Pancreas (tissue), 10 donors: ENCODE results near the gene ZSCAN20. TPM values are rescaled to one million over a fixed set of nuclear protein-coding genes. Genes with fewer than 3 reads are reported as not detected.

ENCODE experiments used
- ATAC-seq, 4 donors: fragments of 200-7000 bp; cut with Tn5 transposase; one replicate each; pipeline versions ENCODE4 v1.8.0 to v1.9.1; 2020; ENCODE audit warnings: mild to moderate bottlenecking in 4 of 4, moderate library complexity in 4 of 4
- DNase-seq, 6 donors: peaks; one replicate each; pipeline ENCODE4 v3.0.0-alpha.2; 2020
- FAIRE-seq: peaks from 2 replicates; lab custom pipeline; 2012; peaks lifted over from hg19 to GRCh38; lab: Jason Lieb, UNC
- H3K27ac ChIP-seq, 4 donors: fragments of 200-600 bp; sonication (generic); 1 replicate in 3 of 4; 2 replicates in 1 of 4; pipeline versions ENCODE4 v1.5.0 to v1.8.0; 2020
- H3K27me3 ChIP-seq, 4 donors: fragments of 200-600 bp; one replicate each; pipeline ENCODE4 v1.8.0; 2021
- H3K36me3 ChIP-seq, 3 donors: fragments of 200-600 bp; sonication (generic) in 1 of 3; one replicate each; pipeline versions ENCODE4 v1.5.0 to v1.8.0; 2020 to 2021
- H3K4me1 ChIP-seq, 3 donors: fragments of 200-600 bp; one replicate each; pipeline ENCODE4 v1.8.0; 2021
- H3K4me3 ChIP-seq, 4 donors: fragments of 200-600 bp; sonication (generic) in 2 of 4; one replicate each; pipeline versions ENCODE4 v1.5.0 to v1.8.0; 2020 to 2021
- H3K9me3 ChIP-seq, 4 donors: fragments of 200-600 bp; one replicate each; pipeline ENCODE4 v1.8.0; 2021
- CTCF ChIP-seq, 4 donors: fragments of 200-600 bp; sonication (generic) in 3 of 4; IDR thresholded peaks; one replicate each; pipeline versions ENCODE4 v1.5.0 to v1.8.0; 2021; ENCODE audit warnings: antibody characterized with exemption in 4 of 4
- WGBS, 2 donors: extraction: QIAGEN DNeasy Blood & Tissue Kit; methylation state at CpG; one replicate each; pipeline ENCODE4 v1.1.7; 2013; 5-methylcytosine and 5-hydroxymethylcytosine counted together
- intact Hi-C, 3 donors: fragments of 100-400 bp; cut with DNase I; formaldehyde crosslinking; loops; one replicate each; pipeline versions ENCODE4 v1.11.1 to v1.14.2; 2022
- polyA plus RNA-seq, 2 donors: library from polyadenylated mRNA; stranded (reverse); fragments of 200-250 nt; gene quantifications; one replicate each; pipeline ENCODE4 v1.2.3, GENCODE V29; 2013
- total RNA-seq, 6 donors: library from RNA; stranded (reverse); fragmentation: NEBNext Ultra II Directional in 4 of 6; extraction: Animal tissue kit (Norgen Biotek cat#: 25700) in 4 of 6; gene quantifications; one replicate each; pipeline versions ENCODE4 v1.2.1 to v1.2.4, GENCODE V29; 2021 to 2023
- donor health status: healthy with polysubstance abuse.
- donor health status: DM: no; HTN: no; CAD: no; lungs with moderate emphysema.
- donor health status: DM: no; HTN: no; CAD: no.
- donor health status: control.
- donor health status: control.
- donor health status: Bipolar disorder and iron deficiency.
- donor health status: DM: yes; HTN: yes; CAD: no.
- donor health status: DM: no; HTN: no; CAD: no.
- donor health status: DM: no; HTN: no; CAD: no.
- donor health status: DM: yes; HTN: yes; CAD: no.

Gene ZSCAN20
- total and polyA plus RNA-seq, 8 donors = 0.68 to 3.4 (median 1.8) TPM

GRCh38 chr1:33466159-33466558 is 6.3 kb upstream of the ZSCAN20 start:
- H3K4me1 ChIP-seq = no peaks in the 10 kb centered on the region
- no peak for DNase-seq
- H3K27me3 ChIP-seq = no peaks in the 10 kb centered on the region
- no peak overlapping the region for H3K4me3 ChIP-seq
- 57 to 67% methylated on average over 6 of the region's 6 CpGs for WGBS, 2 donors
- no peaks in the 10 kb centered on the region for H3K9me3 ChIP-seq
- ATAC-seq = peak in 1 of 4 donors; percentile 8
- H3K27ac ChIP-seq = no peak overlapping the region
- TF ChIP-seq CTCF (IDR thresholded peaks at IDR 0.05) = no peak
- no peak for FAIRE-seq
- intact Hi-C loops = loop anchor here in 1 of 3 donors (10.0 kb wide), 2 partner anchors 91 to 371 kb away; no protein-coding TSS in a partner anchor
- H3K36me3 ChIP-seq = no peaks in the 10 kb centered on the region

- intact Hi-C loops = loop anchor here in 1 of 3 donors (10.0 kb wide), 2 partner anchors 93 to 373 kb away; no protein-coding TSS in a partner anchor
- whole genome bisulfite sequencing, 2 donors = 73 to 81% methylated on average over 4 of the region's 4 CpGs
- no peak for ATAC-seq
These were observed 4.4 kb upstream of the ZSCAN20 start for GRCh38 chr1:33468011-33468410.

GRCh38 chr1:33468531-33468930 is 3.9 kb upstream of the ZSCAN20 start:
- no peaks in the 10 kb centered on the region for H3K36me3 ChIP-seq
- no peak overlapping the region for H3K4me3 ChIP-seq
- no peaks in the 10 kb centered on the region for H3K27me3 ChIP-seq
- TF ChIP-seq CTCF (IDR thresholded peaks at IDR 0.05) = no peak
- H3K27ac ChIP-seq = no peak overlapping the region
- peaks cover 0 to 7% (median 0%) of the 10 kb centered on the region in 3 donors for H3K4me1 ChIP-seq
- ATAC-seq (no peak), FAIRE-seq (no peak), DNase-seq (no peak)
- no peaks in the 10 kb centered on the region for H3K9me3 ChIP-seq
- intact Hi-C loops = loop anchor here in 1 of 3 donors (10.0 kb wide), 2 partner anchors 94 to 374 kb away; no protein-coding TSS in a partner anchor
- 82 to 92% methylated on average over 4 of the region's 4 CpGs for whole genome bisulfite sequencing, 2 donors

More at GRCh38 chr1:33468011-33468410, 4.4 kb upstream of the ZSCAN20 start:
- Histone ChIP-seq H3K9me3 (no peaks in the 10 kb centered on the region), H3K36me3 (no peaks in the 10 kb centered on the region), H3K27ac (no peak overlapping the region), H3K27me3 (no peaks in the 10 kb centered on the region), H3K4me1 (peaks cover 0 to 2% (median 0%) of the 10 kb centered on the region in 3 donors), H3K4me3 (no peak overlapping the region)
- no peak for DNase-seq
- FAIRE-seq = no peak
- no peak for TF ChIP-seq CTCF (IDR thresholded peaks at IDR 0.05)

- Histone ChIP-seq H3K27ac (no peak overlapping the region), H3K4me1 (peaks cover 0 to 7% (median 0%) of the 10 kb centered on the region in 3 donors), H3K27me3 (no peaks in the 10 kb centered on the region), H3K4me3 (no peak overlapping the region), H3K36me3 (no peaks in the 10 kb centered on the region), H3K9me3 (no peaks in the 10 kb centered on the region)
- 75 to 76% methylated on average over 3 of the region's 3 CpGs for WGBS, 2 donors
- FAIRE-seq (no peak), ATAC-seq (no peak), DNase-seq (no peak)
- intact Hi-C loops = loop anchor here in 1 of 3 donors (10.0 kb wide), 2 partner anchors 94 to 374 kb away; no protein-coding TSS in a partner anchor
- no peak for TF ChIP-seq CTCF (IDR thresholded peaks at IDR 0.05)
These were observed 3.5 kb upstream of the ZSCAN20 start for GRCh38 chr1:33468967-33469366.

- no peaks in the 10 kb centered on the region for H3K27me3 ChIP-seq
- DNase-seq (no peak), ATAC-seq (no peak), FAIRE-seq (no peak)
- H3K4me1 ChIP-seq = peaks cover 0 to 7% (median 0%) of the 10 kb centered on the region in 3 donors
- H3K9me3 ChIP-seq = no peaks in the 10 kb centered on the region
- H3K4me3 ChIP-seq = no peak overlapping the region
- TF ChIP-seq CTCF (IDR thresholded peaks at IDR 0.05) = no peak
- WGBS, 2 donors = 95 to 96% methylated on average over 2 of the region's 2 CpGs
- H3K36me3 ChIP-seq = no peaks in the 10 kb centered on the region
- H3K27ac ChIP-seq = no peak overlapping the region
- intact Hi-C loops = loop anchor here in 1 of 3 donors (10.0 kb wide), 2 partner anchors 95 to 375 kb away; no protein-coding TSS in a partner anchor
These were observed 2.8 kb upstream of the ZSCAN20 start for GRCh38 chr1:33469691-33470090.
